ENCODE measurements around the gene PDCD7. TPM values are rescaled to one million over a fixed set of nuclear protein-coding genes. Genes with fewer than 3 reads are reported as not detected.
"Not testable (repeated sequence)": the region's sequence is repeated elsewhere in the genome, so short reads cannot be mapped to it uniquely, and the experiment has no call there.

Gene PDCD7
- total RNA-seq, 1 donor from 2014 or later: 9.9 TPM

- no peak for DNase-seq (ENCODE audit: low read depth in 2 of 2)
Measured at GRCh38 chr15:65091946-65092770, 41.5 kb downstream of the PDCD7 start.

GRCh38 chr15:65089206-65089824 is 44.3 kb downstream of the PDCD7 start:
- no peak for DNase-seq (ENCODE audit: low read depth in 2 of 2)

- no peak for DNase-seq (ENCODE audit: low read depth in 2 of 2)
Measured at GRCh38 chr15:65088643-65089021, 45.0 kb downstream of the PDCD7 start.

- DNase-seq (ENCODE audit: low read depth in 2 of 2): no peak
Measured at GRCh38 chr15:65087873-65088642, 45.5 kb downstream of the PDCD7 start.

GRCh38 chr15:65087411-65087810 is 46.2 kb downstream of the PDCD7 start:
- DNase-seq (ENCODE audit: low read depth in 2 of 2): no peak

- DNase-seq (ENCODE audit: low read depth in 2 of 2): peak in 1 of 2 donors; percentile 19
Measured at GRCh38 chr15:65086680-65087111, 46.9 kb downstream of the PDCD7 start.

- peak; percentile 16 to 41 for DNase-seq (ENCODE audit: low read depth in 2 of 2)
Measured at GRCh38 chr15:65085990-65086679, 47.5 kb downstream of the PDCD7 start.

GRCh38 chr15:65085207-65085753 is 48.3 kb downstream of the PDCD7 start:
- no peak for DNase-seq (ENCODE audit: low read depth in 2 of 2)

GRCh38 chr15:65084500-65085206 is 49.0 kb downstream of the PDCD7 start:
- no peak for DNase-seq (ENCODE audit: low read depth in 2 of 2)

GRCh38 chr15:65083262-65083701 is 50.3 kb downstream of the PDCD7 start:
- DNase-seq (ENCODE audit: low read depth in 2 of 2): no peak

- no peak for DNase-seq (ENCODE audit: low read depth in 2 of 2)
Measured at GRCh38 chr15:65082303-65082953, 51.2 kb downstream of the PDCD7 start.

GRCh38 chr15:65081758-65082157 is 51.9 kb downstream of the PDCD7 start:
- DNase-seq (ENCODE audit: low read depth in 2 of 2): no peak

- DNase-seq (ENCODE audit: low read depth in 2 of 2): no peak
Measured at GRCh38 chr15:65081270-65081669, 52.3 kb downstream of the PDCD7 start.

GRCh38 chr15:65079580-65079979 is 54.0 kb downstream of the PDCD7 start:
- DNase-seq (ENCODE audit: low read depth in 2 of 2): no peak

- DNase-seq (ENCODE audit: low read depth in 2 of 2): peak; percentile 23 to 67
Measured at GRCh38 chr15:65077981-65078352, 55.6 kb downstream of the PDCD7 start.

GRCh38 chr15:65077291-65077980 is 56.2 kb downstream of the PDCD7 start:
- no peak for DNase-seq (ENCODE audit: low read depth in 2 of 2)

- DNase-seq (ENCODE audit: low read depth in 2 of 2): no peak
Measured at GRCh38 chr15:65076486-65077290, 56.9 kb downstream of the PDCD7 start, which contains the start of gene KBTBD13. Gene KBTBD13 (plus strand): TSS chr15:65076746. CDS start chr15:65076816, 70 bp downstream.

- not testable (repeated sequence) for DNase-seq (ENCODE audit: low read depth in 2 of 2)
Measured at GRCh38 chr15:65075607-65076395, 57.8 kb downstream of the PDCD7 start.

Measured in dermis microvascular lymphatic vessel endothelial cell (primary cell).